NCI-H146 treated with DMSO at 0.1 percent for 48 hours (cell line): ENCODE data around the gene FAXDC2.
"Not testable (repeated sequence)": the region's sequence is repeated elsewhere in the genome, so short reads cannot be mapped to it uniquely, and the experiment has no call there.

Source experiments
- DNase-seq: peaks from one replicate; lab custom pipeline; 2025; ENCODE audit not compliant: unreplicated experiment; lab: John Stamatoyannopoulos, UW

FAXDC2 gene

DNA sequence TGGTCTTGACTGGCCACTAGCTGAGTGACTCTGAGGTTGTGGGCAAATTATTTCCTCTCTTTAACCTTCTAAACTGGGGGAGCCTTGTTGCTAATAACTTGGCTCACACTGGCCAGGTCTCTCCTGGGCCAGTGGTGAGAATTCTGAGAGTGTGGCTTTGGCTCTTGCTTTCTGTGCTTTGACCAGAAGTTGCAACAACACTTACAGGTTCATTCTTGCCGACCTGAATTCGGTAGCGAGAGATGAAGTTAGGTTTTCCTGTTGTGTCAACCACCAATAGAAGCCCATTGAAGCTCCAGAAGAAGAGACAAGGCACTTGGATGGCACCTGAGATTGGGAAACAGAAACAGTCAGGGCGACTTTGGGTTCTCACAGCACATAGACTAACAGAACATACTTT is 19.8 kb downstream of the FAXDC2 start:
- no peak for DNase-seq

DNA sequence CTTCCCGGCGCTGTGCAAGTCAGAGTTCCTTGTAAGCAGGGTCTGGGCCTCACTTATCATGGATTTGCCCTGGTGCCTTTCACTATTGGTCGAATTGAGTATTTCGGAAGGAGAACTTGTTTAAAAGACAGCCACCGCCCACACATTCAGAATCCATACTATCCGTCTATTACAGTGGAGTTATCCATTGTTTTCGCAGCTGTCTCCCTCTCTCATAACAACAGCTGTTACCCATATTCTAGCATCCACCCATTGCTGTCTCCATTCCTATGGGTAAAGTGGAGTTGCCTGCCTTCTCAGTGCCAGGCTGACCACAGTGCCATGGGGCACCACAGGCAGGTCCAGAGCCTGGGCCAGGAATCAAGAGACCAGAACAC is 20.2 kb downstream of the FAXDC2 start:
- no peak for DNase-seq

DNA sequence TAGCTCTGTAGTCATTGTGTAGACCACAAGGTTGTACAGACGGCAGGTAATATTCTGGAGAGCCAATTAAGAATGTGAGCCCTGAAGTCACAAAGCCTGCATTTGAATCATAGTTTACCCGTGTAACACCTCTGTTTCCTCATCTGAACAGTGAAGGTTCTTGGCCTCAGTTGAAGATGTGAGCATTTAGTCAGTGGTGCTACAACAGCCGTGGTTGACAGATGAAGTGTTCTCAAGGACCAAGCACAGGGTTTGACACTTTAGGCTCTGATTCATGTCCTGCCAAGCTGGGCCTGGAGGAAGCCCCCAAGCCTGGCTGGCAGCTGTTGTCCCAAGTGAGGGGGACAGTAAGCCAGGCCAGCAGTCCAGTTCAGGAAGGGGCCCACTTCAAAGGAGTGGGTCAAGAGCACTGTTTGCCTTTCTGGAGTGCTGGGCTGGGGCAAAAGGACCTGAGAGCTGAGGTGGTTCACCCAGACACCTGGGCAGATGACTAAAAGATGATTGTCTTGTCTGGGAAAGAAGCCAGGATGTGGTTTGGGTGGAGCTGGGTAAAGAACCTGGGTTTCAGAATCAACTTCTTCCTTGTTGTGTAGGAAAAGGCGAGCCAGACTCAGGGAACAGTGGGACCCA is 20.7 kb downstream of the FAXDC2 start:
- no peak for DNase-seq

DNA sequence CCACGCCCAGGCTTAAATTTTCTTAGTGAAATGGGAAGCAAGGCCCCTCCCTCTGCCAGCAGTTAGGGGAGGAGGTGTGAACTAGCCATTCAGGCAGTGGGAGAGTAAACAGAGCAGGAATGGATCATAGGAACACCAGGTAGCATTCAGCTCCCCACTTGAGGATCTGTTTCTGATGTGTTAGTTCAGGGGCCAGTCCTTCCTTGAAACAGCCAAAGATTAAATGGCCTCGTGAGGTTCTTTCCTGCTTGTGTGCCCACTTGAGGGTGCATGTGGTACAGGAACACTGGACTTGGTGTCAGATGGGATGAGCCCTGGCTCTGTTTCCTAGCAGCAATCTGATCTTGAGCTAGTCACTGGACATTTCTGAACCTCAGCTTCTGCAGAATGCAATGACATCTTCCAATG is 21.2 kb downstream of the FAXDC2 start:
- DNase-seq = no peak

DNA sequence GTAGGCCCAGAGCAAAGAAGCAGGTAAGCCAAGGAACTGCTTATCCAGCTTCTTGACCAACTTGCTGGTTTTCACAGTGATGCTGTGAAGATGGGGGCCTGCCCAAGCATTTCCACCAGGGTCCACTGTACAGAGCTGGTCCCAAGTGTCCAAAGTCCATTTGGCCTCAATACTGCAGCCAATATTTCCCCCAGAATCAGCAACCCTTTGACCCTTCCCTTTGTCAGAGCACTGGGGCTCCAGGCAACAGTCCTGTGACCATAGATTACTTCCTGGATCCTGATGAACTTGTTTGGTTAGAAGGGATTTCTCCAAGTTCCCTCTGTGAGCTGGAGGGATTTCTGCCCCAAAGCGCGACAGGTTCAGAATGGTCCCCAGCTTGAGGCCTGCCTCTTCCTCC is 26.3 kb downstream of the FAXDC2 start:
- no peak for DNase-seq

DNA sequence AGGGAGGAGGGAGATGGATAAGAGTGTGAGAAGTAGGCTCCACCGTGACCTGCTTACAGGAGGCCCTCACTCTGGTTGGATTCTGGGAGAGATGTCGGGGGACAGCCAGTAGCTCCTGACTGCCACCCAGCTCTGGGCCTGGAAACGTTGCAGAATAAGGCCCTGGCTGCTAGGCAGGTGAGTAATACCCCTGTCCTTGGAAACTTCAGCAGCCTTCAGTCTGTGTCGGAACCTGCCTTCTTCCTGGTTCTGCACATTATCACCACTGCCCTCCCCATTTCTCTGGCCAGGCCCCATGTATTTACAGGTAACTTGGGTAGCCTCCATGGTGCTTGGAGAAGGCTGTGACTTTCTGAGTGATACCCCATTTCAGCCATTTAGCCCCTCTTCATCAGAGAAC is 26.8 kb downstream of the FAXDC2 start:
- no peak for DNase-seq

DNA sequence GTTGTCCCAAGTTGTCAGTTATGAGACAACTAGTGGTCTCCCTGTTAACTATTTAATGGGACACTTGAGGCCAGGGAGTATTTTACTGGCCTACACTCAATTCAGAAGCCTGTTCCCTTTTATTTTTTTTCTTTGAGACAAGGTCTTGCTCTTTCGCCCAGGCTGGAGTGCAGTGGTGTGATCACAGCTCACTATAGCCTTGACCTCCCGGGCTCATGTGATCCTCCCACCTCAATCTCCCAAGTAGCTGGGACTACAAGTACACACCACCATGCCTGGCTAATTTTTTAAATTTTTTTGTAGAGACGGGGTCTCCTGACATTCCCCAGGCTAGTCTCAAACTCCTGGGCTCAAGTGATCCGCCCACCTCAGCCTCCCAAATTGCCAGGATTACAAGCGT is 27.5 kb downstream of the FAXDC2 start:
- not testable (repeated sequence) for DNase-seq

DNA sequence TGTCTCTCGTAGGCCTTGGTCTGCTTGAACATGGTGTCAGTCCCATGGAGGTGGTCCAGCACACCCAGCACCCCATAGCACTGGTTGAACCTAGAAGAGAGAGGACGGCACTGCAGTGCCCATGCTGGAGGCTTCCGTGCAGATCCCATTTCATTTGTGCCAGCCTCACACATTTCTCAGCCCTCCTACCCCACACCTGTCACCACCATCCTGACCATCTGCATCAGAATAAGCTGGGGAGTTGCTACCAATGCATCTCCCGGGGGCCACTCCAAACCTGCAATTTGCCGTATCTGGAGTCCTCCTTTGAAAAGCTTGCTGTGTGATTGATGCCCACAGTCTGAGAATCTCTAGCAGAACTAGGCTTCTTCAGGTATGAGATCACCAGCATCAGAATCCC is 30.0 kb downstream of the FAXDC2 start:
- DNase-seq = no peak

DNA sequence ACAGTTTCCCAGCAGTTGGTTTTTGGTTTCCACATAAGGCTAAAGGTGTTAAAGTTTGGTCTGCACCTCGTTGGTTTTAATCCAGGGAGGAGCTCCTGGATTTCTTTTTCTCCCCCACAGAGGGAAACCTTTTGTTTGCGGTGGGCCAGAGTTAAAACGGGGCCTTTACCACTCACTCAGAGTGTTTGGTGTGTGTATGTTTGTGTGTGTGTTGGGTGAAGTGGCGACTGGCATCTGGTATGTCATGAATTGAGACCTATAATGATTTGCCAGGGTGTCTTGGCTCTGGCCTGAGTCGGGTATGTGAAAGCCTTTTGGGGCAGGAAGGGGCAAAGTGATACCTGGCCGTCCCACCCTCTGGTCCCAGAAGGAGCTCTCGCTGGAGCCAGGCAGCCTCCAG is 30.9 kb downstream of the FAXDC2 start:
- no peak for DNase-seq

DNA sequence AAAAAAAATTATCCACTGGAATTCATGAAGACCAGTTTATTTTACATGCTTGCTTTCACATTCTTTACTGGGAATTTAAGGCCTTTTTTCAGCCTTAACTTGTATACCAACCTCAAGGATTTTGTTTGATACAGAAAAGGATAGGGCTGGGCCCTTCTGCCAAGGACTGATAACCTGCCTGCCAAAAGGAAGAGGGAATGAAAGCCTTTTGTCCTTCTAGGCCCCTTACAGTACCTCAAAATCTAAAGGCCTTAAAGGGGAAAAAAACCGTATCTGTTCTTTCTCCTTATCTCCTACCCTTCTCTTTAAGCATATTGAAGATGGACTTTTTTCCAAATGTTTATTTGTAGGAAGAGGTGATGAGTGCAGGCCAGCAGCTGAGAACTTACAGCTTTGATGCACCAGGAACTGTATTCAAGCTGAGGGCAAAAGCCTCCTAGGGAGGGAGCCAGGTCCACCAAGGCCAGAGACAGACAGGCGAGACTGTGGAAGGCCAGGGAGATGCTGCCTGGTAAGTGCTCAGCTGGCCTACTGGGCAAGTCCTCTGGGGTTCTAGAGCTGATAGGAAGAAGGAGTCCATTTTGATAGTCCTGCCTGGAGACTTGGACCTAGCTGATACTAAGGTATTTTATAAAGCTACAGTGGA is 31.8 kb downstream of the FAXDC2 start:
- no peak for DNase-seq

DNA sequence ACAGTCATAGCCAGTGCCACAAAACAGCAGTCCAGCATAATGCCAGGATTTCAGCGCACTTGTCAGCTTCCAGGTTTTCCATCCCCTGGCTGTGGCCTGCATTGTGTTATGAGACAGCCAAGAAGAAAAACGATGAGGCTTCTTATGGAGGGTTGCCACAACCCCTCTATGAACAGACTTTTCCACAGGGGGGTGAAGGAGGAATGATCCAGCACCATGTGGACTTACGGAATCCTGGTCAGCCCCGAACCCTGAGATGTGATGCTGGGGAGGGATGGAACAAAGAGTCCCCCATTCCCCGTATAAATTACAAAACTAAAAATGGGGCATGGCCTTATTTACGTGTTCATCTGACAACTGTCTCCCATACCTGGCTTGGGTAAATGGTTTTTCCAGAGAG is 32.6 kb downstream of the FAXDC2 start:
- DNase-seq = no peak

DNA sequence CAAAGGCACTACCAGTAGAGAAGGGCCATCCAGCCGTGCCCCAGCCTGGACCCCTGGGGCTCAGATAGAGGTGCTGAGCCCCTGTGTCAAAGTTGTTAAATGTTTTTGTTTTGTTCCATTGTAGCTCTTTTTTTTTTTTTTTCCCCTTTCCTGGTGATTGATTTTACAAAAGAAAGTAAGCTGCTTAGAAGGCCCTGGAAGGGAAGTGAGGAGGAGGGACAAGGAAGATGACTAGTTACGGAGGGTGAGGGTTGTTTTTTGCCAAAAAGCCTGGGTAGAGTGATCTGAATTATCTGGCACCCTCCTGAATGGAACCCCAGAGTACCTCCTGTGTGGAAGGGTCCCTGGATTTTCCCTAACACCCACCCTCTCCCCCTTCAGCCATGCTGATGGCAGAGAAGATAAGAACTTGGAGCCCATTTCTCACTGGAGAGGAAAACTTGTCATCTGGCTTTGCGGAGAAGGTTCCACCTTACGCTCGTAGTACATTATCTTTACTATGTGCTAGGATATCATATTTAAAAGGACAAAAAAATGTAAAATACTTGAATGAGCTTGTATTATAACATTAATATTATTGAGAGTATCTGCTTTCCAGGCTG is 33.4 kb downstream of the FAXDC2 start:
- no peak for DNase-seq

DNA sequence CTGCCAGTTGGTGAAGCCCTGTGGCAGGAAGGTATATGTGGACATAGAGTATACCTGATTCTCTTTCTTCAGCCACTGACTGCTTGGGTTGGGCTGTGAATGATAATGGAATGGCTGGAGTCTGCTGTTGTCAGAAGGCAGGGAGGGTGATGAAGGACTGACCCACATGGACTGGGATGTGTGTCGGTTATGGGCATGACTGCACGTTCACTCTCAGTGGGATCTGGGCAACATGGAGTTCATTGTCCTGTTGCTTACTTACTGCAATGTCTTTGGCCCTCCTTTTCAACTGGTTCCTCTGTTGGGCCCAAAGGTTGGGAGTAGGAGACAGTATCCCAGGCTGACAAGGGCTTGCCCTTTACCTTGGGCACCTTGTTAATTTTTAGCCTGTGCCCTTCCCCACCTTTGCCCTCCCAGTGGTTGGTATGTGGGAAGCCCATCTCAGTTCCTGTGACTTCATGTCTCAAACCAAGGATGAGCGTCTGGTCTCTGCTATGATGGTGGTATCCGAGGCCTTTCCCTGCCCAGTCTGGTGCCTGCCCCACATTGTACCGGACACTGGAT is 34.6 kb downstream of the FAXDC2 start:
- DNase-seq = no peak

DNA sequence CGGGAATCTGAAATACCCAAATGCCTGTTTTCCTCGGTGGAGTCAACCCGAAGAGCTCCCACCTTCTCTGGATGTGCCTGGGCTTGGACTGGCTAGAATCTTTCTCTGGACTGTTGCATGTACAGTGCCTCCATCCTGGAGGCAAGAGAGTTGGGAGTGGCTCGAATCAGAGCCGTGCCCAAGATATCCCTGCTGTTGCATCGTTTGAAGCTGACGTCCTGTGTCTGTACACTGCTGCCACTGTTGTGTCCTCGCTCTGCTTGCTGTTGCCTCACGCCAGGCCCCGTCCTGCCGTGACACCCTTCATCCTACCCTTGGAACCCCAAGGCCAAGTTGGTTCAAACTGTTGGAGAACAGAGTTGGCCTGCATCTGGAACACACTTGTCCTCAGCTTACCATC is 35.4 kb downstream of the FAXDC2 start:
- no peak for DNase-seq

DNA sequence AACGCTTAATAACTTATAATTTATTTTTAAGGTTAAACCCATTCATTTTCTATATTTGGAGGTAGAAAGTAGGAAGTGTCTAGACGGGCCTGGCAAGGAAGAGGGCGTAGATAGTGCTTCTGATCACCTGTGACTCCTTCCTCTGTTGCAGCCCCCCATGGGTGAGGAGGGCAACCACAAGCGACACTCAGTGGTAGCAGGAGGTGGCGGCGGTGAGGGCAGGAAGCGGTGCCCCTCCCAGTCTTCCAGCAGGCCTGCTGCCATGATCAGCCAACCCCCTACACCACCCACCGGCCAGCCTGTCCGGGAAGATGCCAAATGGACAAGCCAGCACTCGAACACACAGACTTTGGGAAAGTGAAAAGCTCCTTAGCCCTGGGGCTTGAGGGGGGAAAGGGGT is 36.7 kb downstream of the FAXDC2 start:
- DNase-seq = no peak

DNA sequence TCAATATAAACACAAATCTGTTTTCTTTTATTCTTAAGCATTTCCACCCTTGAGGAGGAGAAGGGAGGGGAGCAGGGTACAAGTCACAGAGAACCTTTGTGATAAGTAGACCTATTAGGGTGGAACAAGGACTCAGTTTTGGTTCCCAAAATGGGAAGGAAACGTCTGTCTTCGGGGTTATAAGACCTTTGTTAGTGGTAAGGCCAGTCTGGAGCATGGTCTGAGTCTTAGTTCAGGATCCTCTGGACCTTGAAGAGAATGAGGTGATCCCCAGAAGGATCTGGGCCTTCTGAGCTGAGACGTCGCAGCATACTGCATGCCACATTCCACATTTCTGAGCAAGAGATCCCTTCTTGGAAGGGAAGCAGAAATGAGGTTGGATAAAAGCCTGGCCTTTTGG is 37.2 kb downstream of the FAXDC2 start:
- DNase-seq = no peak

DNA sequence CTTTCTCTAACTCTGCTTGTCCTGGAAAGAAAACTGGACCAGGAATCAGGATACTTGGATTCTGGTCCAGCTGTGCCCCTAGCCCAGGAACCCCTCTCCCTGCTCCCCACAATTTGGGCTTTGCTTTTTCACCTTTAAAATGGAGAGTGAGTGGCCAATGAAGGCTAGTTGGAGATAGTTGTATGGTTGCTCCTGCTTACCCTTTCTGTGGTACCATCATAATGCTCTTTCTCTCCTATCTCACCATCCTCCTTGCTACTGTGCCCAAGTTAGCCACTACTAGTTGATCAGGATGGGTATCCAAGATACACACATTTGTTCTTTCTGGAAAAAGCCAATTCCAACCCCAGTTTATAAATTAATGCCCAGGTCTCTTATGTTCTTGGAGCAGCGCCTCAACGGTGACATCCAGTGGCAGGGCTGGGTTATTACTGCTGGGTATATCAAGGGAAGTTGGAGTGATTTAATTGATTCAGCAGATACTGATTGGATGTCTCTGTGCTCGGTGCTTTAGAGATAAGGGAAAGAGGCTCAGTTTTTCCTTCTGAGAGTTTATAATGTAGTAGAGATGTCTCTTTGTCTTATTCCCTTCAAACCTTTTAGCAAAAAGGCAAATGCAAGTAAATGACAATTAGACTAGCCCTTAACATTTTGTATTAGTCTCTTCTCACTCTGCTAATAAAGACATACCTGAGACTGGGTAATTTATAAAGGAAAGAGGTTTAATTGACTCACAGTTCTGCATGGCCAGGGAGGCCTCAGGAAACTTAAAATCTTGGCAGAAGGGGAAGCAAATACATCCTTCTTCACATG is 38.5 kb downstream of the FAXDC2 start:
- DNase-seq = peak; percentile 2

DNA sequence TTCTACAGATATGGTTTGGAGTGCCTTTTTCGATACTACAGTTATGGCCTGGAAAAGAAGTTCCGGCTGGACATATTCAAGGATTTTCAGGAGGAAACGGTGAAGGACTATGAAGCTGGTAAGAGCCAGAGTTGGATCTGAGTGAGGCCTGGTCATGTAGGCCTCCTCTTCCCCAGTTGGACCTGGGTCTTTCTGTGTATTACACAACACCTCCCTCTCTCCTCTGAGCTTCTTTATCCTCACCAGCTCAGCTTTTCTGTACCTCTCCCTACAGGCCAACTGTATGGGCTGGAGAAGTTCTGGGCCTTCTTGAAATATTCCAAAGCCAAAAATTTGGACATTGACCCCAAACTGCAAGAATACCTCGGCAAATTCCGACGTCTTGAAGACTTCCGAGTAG is 39.2 kb downstream of the FAXDC2 start:
- DNase-seq = no peak

DNA sequence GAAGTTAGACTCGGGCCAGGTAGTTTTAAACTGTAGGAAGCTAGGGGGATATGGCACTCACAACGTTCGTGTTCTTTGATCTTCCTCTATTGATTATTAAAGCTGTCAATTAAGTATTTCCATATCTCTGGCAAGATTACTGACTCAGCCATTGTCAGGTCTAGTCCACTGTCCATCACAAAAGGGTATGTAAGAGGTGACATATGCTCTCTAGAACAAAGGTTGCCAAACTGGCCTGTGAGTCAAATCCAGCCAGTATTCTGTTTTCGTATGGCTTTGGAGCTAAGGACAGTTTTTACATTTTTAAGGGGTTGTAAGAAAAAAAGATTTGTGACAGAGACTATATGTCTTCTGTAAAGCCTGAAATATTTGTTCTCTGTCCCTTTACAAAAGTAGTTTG is 44.2 kb downstream of the FAXDC2 start:
- no peak for DNase-seq

DNA sequence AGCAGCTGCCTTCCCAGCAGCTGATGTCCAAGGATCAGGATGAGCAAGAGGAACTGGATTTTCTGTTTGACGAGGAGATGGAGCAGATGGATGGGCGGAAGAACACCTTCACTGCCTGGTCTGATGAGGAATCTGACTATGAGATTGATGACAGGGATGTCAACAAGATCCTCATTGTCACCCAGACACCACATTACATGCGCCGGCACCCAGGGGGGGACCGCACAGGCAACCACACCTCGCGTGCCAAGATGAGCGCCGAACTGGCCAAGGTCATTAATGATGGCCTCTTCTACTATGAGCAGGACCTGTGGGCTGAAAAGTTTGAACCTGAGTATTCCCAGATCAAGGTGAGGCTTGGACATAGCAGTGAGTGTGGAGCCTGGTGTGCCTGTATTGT is 48.4 kb downstream of the FAXDC2 start:
- no peak for DNase-seq

DNA sequence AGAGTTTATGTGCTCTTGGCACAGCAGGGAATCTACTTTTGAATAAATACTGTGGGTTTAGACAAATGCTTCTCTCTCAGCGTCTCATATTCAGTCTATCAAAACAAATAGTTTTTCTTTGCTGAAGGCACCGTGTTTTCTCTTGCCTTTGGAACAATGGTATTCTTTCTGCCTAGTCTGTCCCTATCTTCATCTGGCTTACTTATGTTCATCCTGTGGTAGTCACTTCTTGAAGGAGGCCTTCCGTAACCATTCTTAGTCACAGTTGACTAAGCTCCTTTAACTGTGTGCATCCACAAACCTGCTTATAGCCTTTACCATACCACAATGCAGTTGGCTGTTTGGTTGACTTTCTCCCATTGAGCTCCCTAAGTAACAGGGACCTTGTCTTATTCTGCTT is 49.3 kb downstream of the FAXDC2 start:
- no peak for DNase-seq

DNA sequence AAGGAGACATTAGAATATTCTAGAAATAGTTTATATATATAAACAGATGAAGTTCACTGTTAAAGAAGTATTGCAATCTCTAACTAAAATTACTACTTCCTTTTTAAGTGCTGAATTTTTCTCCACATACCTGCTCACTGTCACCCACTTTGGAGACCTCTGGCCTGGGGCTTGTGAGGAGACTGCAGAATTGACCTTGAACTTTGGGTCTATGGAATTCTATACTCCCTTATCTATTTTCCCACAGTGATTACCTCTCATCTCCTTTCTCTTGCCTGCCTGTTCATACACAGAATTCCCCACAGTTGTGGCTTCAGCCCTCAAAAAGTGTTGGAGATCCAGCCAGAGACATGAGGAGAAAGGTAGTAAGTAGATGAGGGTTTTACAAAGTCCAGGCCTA is 49.8 kb downstream of the FAXDC2 start:
- DNase-seq = no peak
